Liver (tissue), 9 donors: Measurements from ENCODE around the gene PPM1M. TPM values are rescaled to one million over a fixed set of nuclear protein-coding genes. Genes with fewer than 3 reads are reported as not detected.
"Not testable (repeated sequence)": the region's sequence is repeated elsewhere in the genome, so short reads cannot be mapped to it uniquely, and the experiment has no call there.

Experiments used
- DNase-seq: peaks from one replicate; pipeline ENCODE4 v3.0.0-alpha.2; 2017; ENCODE audit warnings: low spot score
- H3K27ac ChIP-seq, 2 donors: one replicate each; pipeline ENCODE4 v1.7.0; 2013; ENCODE audit warnings: inconsistent platforms in 2 of 2, low read length in 2 of 2, control low read depth in 1 of 2, low read depth in 1 of 2, mild to moderate bottlenecking in 1 of 2
- H3K27me3 ChIP-seq, 4 donors: one replicate each; pipeline versions ENCODE4 v1.6.1 to v1.7.0; 2013; ENCODE audit warnings: low read length in 3 of 4, inconsistent platforms in 1 of 4, mild to moderate bottlenecking in 1 of 4, moderate library complexity in 1 of 4; ENCODE audit not compliant: control insufficient read depth in 4 of 4, insufficient read depth in 4 of 4
- H3K36me3 ChIP-seq, 4 donors: one replicate each; pipeline versions ENCODE4 v1.6.1 to v1.7.0; 2013; ENCODE audit warnings: low read length in 3 of 4, mild to moderate bottlenecking in 3 of 4, low read depth in 1 of 4, moderate library complexity in 1 of 4; ENCODE audit not compliant: control insufficient read depth in 4 of 4, insufficient read depth in 3 of 4
- H3K4me1 ChIP-seq, 4 donors: one replicate each; pipeline versions ENCODE4 v1.6.1 to v1.7.0; 2013; ENCODE audit warnings: low read length in 3 of 4, mild to moderate bottlenecking in 3 of 4, moderate library complexity in 1 of 4; ENCODE audit not compliant: control insufficient read depth in 4 of 4, insufficient read depth in 4 of 4
- H3K4me3 ChIP-seq, 3 donors: one replicate each; pipeline versions ENCODE4 v1.6.1 to v1.7.0; 2013; ENCODE audit warnings: low read length in 3 of 3, control low read depth in 1 of 3, low read depth in 1 of 3, mild to moderate bottlenecking in 1 of 3
- H3K9ac ChIP-seq, 2 donors: one replicate each; pipeline ENCODE4 v1.7.0; 2013; ENCODE audit warnings: low read length in 2 of 2, mild to moderate bottlenecking in 2 of 2, moderate library complexity in 2 of 2, control low read depth in 1 of 2, low read depth in 1 of 2
- H3K9me3 ChIP-seq, 4 donors: one replicate each; pipeline versions ENCODE4 v1.6.1 to v1.7.0; 2013; ENCODE audit warnings: low read length in 3 of 4; ENCODE audit not compliant: control insufficient read depth in 4 of 4
- CTCF ChIP-seq: fragments of 150-350 bp; IDR thresholded peaks from 2 replicates; pipeline ENCODE4 v1.5.1; 2017; ENCODE audit warnings: improper control_type of control experiment, low read depth, low read length; ENCODE audit not compliant: missing input control
- EGR1 ChIP-seq, 2 donors: IDR thresholded peaks; 2 replicates each; pipeline ENCODE4 v1.6.1; 2016 to 2018; ENCODE audit warnings: antibody characterized with exemption in 2 of 2, low read depth in 2 of 2
- FOXA1 ChIP-seq: IDR thresholded peaks from 2 replicates; pipeline ENCODE4 v1.6.1; 2016; ENCODE audit warnings: antibody characterized with exemption
- GABPA ChIP-seq, 2 donors: IDR thresholded peaks in 1 of 2; conservative IDR thresholded peaks in 1 of 2; 2 replicates each; pipeline ENCODE4 v1.6.1; 2016; ENCODE audit warnings: antibody characterized with exemption in 2 of 2, mild to moderate bottlenecking in 1 of 2, moderate library complexity in 1 of 2
- HNF4A ChIP-seq, 2 donors: conservative IDR thresholded peaks; 2 replicates each; pipeline ENCODE4 v1.6.1; 2016; ENCODE audit warnings: antibody characterized with exemption in 2 of 2, mild to moderate bottlenecking in 2 of 2
- HNF4G ChIP-seq: IDR thresholded peaks from 2 replicates; pipeline ENCODE4 v1.6.1; 2016; ENCODE audit warnings: antibody characterized with exemption
- JUND ChIP-seq, 2 donors: IDR thresholded peaks; 2 replicates each; pipeline ENCODE4 v1.6.1; 2016; ENCODE audit warnings: antibody characterized with exemption in 2 of 2
- NR2F2 ChIP-seq: IDR thresholded peaks from 2 replicates; pipeline ENCODE4 v1.6.1; 2016; ENCODE audit warnings: antibody characterized with exemption
- RAD21 ChIP-seq, 2 donors: IDR thresholded peaks; 2 replicates each; pipeline ENCODE4 v1.6.1; 2016; ENCODE audit warnings: antibody characterized with exemption in 2 of 2, mild to moderate bottlenecking in 2 of 2
- RXRA ChIP-seq, 2 donors: IDR thresholded peaks; 2 replicates each; pipeline ENCODE4 v1.6.1; 2017 to 2018; ENCODE audit warnings: antibody characterized with exemption in 2 of 2, mild to moderate bottlenecking in 1 of 2
- SP1 ChIP-seq: IDR thresholded peaks from 2 replicates; pipeline ENCODE4 v1.6.1; 2018; ENCODE audit warnings: antibody characterized with exemption, mild to moderate bottlenecking
- TAF1 ChIP-seq: conservative IDR thresholded peaks from 2 replicates; pipeline ENCODE4 v1.6.1; 2016; ENCODE audit warnings: antibody characterized with exemption, mild to moderate bottlenecking
- YY1 ChIP-seq: IDR thresholded peaks from 2 replicates; pipeline ENCODE4 v1.6.1; 2016; ENCODE audit warnings: antibody characterized with exemption, mild to moderate bottlenecking
- WGBS: extraction: QIAGEN DNeasy Blood & Tissue Kit; methylation state at CpG from one replicate; pipeline ENCODE4 v1.1.7; 2013; 5-methylcytosine and 5-hydroxymethylcytosine counted together
- polyA plus RNA-seq, 2 donors: library from polyadenylated mRNA; stranded (reverse) in 1 of 2; unstranded in 1 of 2; fragments of 200-250 nt in 1 of 2; fragments of >200 nt in 1 of 2; fragmentation: Nextera tagmentation in 1 of 2; extraction: Ambion mirVana in 1 of 2; gene quantifications; one replicate each; pipeline versions ENCODE4 v1.2.1 to v1.2.3, GENCODE V29; 2013 to 2015
- total RNA-seq, 2 donors: library from RNA; depleted of rRNA; stranded (reverse); fragments of >200 nt; gene quantifications; one replicate each; pipeline ENCODE4 v1.2.3, GENCODE V29; 2014
- TF ChIP-seq, protein P1 (sequence below): IDR thresholded peaks from 2 replicates; pipeline ENCODE4 v1.6.1; 2016; ENCODE audit warnings: antibody characterized with exemption
- donor health status: healthy.
- donor health status: healthy.
- donor health status: healthy.
- donor health status: healthy.
- donor health status: healthy.

PPM1M gene
- total and polyA plus RNA-seq, 4 donors, result 2.8 to 5.5 (median 4.6) TPM

- WGBS, result 78% methylated on average over 18 of the region's 18 CpGs
- H3K9me3 ChIP-seq, DNase-seq, H3K27ac ChIP-seq, H3K4me3 ChIP-seq, H3K36me3 ChIP-seq, H3K27me3 ChIP-seq, H3K9ac ChIP-seq: not testable (repeated sequence)
- peaks cover 4 to 56% (median 39%) of the 10 kb centered on the region in 4 donors for H3K4me1 ChIP-seq
Observed at GRCh38 chr3:52274781-52275180, 29.2 kb downstream of the PPM1M start.

GRCh38 chr3:52277071-52277964 is 31.8 kb downstream of the PPM1M start:
- 2% methylated on average over 28 of the region's 28 CpGs for WGBS
- DNase-seq, result peak; percentile 85
- peaks cover 4 to 43% (median 33%) of the 10 kb centered on the region in 4 donors for H3K4me1 ChIP-seq

GRCh38 chr3:52277972-52278509 is 32.5 kb downstream of the PPM1M start:
- peak overlapping the region; percentile 81 to 99 (median 82) for H3K4me3 ChIP-seq
- under 1% methylated on average over 54 of the region's 54 CpGs for WGBS
- H3K27me3 ChIP-seq, result no peaks in the 10 kb centered on the region
- DNase-seq, result no peak
- H3K9me3 ChIP-seq, result no peaks in the 10 kb centered on the region
- H3K27ac ChIP-seq, result peak overlapping the region; percentile 93 to 99
- H3K9ac ChIP-seq, result peak overlapping the region; percentile 92 to 99
- TF ChIP-seq FOXA1, result no peak
- TF ChIP-seq HNF4G, result no peak
- TF ChIP-seq JUND (IDR thresholded peaks at IDR 0.05), result no peak
- no peak for TF ChIP-seq EGR1 (IDR thresholded peaks at IDR 0.05; ENCODE audit: low read depth in 2 of 2)
- peak; percentile 14 for TF ChIP-seq CTCF
- peak; percentile 13 for TF ChIP-seq TAF1
- TF ChIP-seq, protein P1, sequence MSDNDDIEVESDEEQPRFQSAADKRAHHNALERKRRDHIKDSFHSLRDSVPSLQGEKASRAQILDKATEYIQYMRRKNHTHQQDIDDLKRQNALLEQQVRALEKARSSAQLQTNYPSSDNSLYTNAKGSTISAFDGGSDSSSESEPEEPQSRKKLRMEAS, result no peak
- H3K4me1 ChIP-seq, result peaks cover 4 to 47% (median 35%) of the 10 kb centered on the region in 4 donors
- H3K36me3 ChIP-seq, result peaks cover 0 to 4% (median under 1%) of the 10 kb centered on the region in 4 donors

More at GRCh38 chr3:52277071-52277964, 31.8 kb downstream of the PPM1M start:
- Histone ChIP-seq H3K27me3 (no peaks in the 10 kb centered on the region), H3K27ac (peak overlapping the region; percentile 93 to 99), H3K9me3 (no peaks in the 10 kb centered on the region), H3K36me3 (peaks cover 0 to 4% (median 2%) of the 10 kb centered on the region in 4 donors), H3K4me3 (peak overlapping the region; percentile 81 to 99 (median 82)), H3K9ac (peak overlapping the region; percentile 92 to 99)
- peak; percentile 75 for TF ChIP-seq NR2F2
- no peak for TF ChIP-seq FOXA1
- TF ChIP-seq GABPA (IDR thresholded peaks at IDR 0.05 in 1 of 2, conservative IDR thresholded peaks at IDR 0.05 in 1 of 2), result peak in 1 of 2 donors; percentile 10
- peak; percentile 14 for TF ChIP-seq SP1
- no peak for TF ChIP-seq YY1
- peak; percentile 26 to 31 for TF ChIP-seq RAD21 (IDR thresholded peaks at IDR 0.05)
- TF ChIP-seq RXRA (IDR thresholded peaks at IDR 0.05), result peak in 1 of 2 donors; percentile 23
- TF ChIP-seq, protein P1, result peak; percentile 48
- TF ChIP-seq HNF4A (conservative IDR thresholded peaks at IDR 0.05), result peak; percentile 18 to 19
